ENCODE measurements around the gene NUAK2.

DNA sequence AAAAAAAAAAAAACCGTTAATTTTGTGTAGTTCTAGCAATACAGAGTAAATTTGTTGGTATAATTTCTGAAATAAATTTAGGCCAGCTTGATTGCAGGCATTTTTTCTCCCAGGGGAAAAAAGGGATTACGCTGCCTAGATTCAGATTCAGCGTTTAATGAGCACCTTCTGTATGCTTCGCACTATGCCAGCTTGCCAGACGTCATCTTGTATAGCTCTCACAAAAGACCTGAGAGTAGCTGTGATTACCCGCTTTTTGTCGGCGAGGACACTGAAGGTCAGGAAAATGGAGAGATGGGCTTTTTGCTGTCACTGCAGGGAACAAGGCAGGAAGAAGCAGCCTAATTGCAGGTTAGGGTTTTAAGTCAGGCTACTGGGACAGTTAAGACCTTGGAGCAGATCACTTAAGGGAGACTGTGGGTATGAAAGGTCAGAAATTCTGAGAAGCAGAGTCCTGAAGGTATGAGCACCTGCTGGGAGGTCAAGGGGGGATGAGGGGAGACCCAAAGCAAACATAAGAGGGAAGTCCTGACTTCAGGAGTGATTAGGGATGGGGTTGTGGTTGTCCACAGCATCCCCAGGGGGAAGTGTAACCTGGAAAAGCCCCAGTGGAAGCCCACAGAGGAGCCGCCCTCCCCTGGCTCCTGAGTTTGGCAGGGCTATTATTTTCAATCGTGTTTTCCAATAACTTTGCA lies 54.8 kb downstream of the NUAK2 start:
- TF ChIP-seq, protein P1, sequence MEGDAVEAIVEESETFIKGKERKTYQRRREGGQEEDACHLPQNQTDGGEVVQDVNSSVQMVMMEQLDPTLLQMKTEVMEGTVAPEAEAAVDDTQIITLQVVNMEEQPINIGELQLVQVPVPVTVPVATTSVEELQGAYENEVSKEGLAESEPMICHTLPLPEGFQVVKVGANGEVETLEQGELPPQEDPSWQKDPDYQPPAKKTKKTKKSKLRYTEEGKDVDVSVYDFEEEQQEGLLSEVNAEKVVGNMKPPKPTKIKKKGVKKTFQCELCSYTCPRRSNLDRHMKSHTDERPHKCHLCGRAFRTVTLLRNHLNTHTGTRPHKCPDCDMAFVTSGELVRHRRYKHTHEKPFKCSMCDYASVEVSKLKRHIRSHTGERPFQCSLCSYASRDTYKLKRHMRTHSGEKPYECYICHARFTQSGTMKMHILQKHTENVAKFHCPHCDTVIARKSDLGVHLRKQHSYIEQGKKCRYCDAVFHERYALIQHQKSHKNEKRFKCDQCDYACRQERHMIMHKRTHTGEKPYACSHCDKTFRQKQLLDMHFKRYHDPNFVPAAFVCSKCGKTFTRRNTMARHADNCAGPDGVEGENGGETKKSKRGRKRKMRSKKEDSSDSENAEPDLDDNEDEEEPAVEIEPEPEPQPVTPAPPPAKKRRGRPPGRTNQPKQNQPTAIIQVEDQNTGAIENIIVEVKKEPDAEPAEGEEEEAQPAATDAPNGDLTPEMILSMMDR (IDR thresholded peaks at IDR 0.05): no peak
- no peak for TF ChIP-seq POLR2A (IDR thresholded peaks at IDR 0.05; ENCODE audit: low read depth)
- no peak for TF ChIP-seq POLR2AphosphoS5 (IDR thresholded peaks at IDR 0.05)

Measured in esophagus muscularis mucosa (tissue), 3 donors.